ENCODE data around the gene IGSF21.

Gene IGSF21

DNA sequence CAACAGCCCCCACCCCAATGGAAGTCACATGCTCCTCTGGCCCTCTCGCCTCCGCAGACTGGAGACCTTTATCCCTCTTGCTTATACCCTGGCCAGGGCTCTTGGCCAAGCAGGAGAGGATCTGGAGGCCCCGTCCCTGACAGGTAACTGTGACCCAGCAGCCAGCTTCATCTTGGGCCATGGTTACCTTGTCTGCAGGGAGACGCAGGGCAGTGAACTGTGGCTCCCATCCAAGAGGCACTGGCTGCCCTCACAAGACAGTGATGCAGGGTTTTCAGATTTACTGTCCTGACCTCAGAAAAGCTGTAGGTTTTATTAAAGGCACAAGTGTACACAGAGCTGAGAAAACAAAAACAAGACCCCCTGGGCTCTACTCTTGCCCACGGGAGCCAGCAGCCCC is 276.5 kb downstream of the IGSF21 start:
- TF ChIP-seq, protein P1, sequence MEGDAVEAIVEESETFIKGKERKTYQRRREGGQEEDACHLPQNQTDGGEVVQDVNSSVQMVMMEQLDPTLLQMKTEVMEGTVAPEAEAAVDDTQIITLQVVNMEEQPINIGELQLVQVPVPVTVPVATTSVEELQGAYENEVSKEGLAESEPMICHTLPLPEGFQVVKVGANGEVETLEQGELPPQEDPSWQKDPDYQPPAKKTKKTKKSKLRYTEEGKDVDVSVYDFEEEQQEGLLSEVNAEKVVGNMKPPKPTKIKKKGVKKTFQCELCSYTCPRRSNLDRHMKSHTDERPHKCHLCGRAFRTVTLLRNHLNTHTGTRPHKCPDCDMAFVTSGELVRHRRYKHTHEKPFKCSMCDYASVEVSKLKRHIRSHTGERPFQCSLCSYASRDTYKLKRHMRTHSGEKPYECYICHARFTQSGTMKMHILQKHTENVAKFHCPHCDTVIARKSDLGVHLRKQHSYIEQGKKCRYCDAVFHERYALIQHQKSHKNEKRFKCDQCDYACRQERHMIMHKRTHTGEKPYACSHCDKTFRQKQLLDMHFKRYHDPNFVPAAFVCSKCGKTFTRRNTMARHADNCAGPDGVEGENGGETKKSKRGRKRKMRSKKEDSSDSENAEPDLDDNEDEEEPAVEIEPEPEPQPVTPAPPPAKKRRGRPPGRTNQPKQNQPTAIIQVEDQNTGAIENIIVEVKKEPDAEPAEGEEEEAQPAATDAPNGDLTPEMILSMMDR (IDR thresholded peaks at IDR 0.05; ENCODE audit: low read depth, low read length): no peak
- H3K4me3 ChIP-seq (ENCODE audit: low read depth, low read length): no peak overlapping the region
- no peak for DNase-seq (ENCODE audit: low read depth, low spot score)
- in situ Hi-C loops (cut with HindIII; ENCODE audit: low sequenced_read_pairs): no loop called here

DNA sequence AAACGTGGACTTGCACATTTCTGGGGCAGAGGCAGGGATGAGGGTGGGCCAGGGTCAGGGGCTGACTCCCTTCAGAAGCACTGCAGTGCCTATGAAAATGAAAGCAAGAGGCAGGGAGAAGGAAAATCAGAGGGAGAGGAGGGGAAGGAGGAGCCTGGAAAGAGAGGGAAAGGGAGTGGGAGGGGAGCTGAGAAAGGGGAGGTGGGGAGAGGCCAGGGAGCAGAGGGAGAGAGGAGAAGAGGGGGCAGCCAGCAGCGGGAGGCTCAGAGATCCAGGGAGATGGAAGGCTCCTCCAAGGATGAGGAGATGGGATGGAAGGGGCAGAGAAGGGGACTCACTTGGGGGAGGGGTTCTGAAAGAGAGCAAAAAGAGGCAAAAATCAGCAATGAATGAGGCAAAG is 276.9 kb downstream of the IGSF21 start:
- H3K4me3 ChIP-seq (ENCODE audit: low read depth, low read length): no peak overlapping the region
- DNase-seq (ENCODE audit: low read depth, low spot score): no peak
- TF ChIP-seq, protein P1 (IDR thresholded peaks at IDR 0.05; ENCODE audit: low read depth, low read length): no peak
- in situ Hi-C loops (cut with HindIII; ENCODE audit: low sequenced_read_pairs): no loop called here

DNA sequence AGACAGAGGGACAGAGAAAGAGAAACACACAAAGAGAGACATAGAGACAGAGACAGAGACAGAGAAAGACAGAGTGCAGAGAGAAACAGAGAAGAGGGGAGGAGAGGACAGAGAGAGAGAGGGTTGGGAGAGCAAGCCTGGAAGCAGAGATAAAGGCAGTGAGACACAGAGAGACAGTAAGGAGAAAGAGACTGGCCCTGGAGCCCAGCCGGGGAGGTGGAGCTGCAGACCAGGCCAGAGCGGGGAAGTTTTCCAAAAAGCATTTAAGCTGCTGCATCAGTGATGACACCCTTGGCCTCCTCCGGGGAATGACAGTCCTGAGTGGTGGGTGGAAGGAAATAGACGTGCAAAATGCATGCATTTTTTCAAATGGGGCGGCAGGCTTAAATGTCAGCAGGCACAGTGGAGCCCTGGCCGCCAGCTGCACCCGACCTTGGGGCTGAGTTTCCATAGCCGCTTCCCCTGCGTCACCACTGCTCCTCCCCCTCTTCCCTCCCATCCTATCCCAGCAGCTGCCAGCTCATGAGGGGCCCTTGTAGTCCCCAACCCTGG is 277.7 kb downstream of the IGSF21 start:
- TF ChIP-seq, protein P1 (IDR thresholded peaks at IDR 0.05; ENCODE audit: low read depth, low read length): no peak
- DNase-seq (ENCODE audit: low read depth, low spot score): no peak
- in situ Hi-C loops (cut with HindIII; ENCODE audit: low sequenced_read_pairs): no loop called here

DNA sequence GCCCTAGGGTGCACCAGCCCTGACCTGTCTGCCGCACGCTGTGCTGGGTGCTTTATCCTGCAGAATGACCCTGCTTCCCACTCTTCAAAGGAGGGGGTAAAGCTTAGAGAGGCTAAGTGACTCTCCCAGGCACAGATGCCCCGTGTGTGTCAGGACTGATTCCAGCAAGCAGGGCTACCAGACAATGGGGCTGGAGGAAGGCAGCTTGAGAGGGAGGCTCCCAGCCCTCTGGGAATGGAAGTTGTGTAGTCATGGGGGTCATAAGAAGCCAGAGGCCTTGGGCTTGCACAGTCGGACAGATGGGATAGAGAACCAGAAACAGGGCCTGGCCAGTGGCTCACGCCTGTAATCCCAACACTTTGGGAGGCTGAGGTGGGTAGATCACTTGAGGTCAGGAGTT is 279.0 kb downstream of the IGSF21 start:
- in situ Hi-C loops (cut with HindIII; ENCODE audit: low sequenced_read_pairs): no loop called here
- TF ChIP-seq, protein P1 (IDR thresholded peaks at IDR 0.05; ENCODE audit: low read depth, low read length): no peak
- DNase-seq (ENCODE audit: low read depth, low spot score): no peak
- H3K4me3 ChIP-seq (ENCODE audit: low read depth, low read length): no peak overlapping the region

More for the DNA sequence above, 277.7 kb downstream of the IGSF21 start:
- H3K4me3 ChIP-seq (ENCODE audit: low read depth, low read length): no peak overlapping the region

DNA sequence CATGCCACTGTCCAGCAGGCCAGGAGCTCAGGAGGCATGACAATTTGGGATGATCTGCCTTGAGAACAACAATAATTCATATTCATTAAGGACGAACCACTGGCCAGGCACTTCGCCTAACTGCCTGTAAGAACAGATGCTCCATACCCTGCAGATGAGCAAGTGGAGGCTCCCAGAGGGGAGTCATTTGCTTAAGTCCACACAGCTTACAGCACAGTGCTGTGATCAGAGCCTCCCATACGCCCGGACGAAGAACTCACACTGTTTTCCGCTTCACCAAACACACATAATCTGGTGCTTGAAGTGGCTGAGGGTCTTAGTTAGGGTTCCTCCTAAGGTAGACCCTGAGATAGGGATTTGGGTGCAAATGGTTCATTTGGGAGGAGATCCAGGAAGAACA is 279.7 kb downstream of the IGSF21 start:
- no peak for DNase-seq (ENCODE audit: low read depth, low spot score)
- in situ Hi-C loops (cut with HindIII; ENCODE audit: low sequenced_read_pairs): no loop called here
- H3K4me3 ChIP-seq (ENCODE audit: low read depth, low read length): no peak overlapping the region
- TF ChIP-seq, protein P1 (IDR thresholded peaks at IDR 0.05; ENCODE audit: low read depth, low read length): no peak

DNA sequence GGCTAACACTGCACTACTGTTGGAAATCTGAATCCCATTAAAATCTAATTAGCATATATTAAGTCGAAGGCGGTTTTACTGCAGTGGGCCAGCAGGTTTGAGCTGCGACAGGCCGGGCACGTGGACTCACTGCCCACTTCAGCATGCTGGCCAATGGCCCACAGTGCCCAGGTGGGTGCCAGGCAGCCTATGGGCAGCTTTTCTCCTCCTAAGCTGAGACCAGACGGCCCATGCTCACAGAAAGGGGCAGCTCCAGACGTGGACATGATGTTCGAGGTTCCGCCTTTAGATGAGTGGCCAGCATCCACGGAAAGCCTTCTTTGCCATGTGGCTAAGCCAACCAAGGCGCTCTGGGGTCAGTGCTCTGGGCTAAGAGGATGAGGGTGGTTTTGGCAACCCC is 283.4 kb downstream of the IGSF21 start:
- DNase-seq (ENCODE audit: low read depth, low spot score): no peak
- H3K4me3 ChIP-seq (ENCODE audit: low read depth, low read length): no peak overlapping the region
- in situ Hi-C loops (cut with HindIII; ENCODE audit: low sequenced_read_pairs): no loop called here
- TF ChIP-seq, protein P1 (IDR thresholded peaks at IDR 0.05; ENCODE audit: low read depth, low read length): no peak

Data from astrocyte of the spinal cord (primary cell).